GM18508 (cell line): ENCODE results near the gene STAC.

Experiments used
- ATAC-seq: cut with Tn5 transposase; IDR thresholded peaks from one replicate; pipeline ENCODE4 v1.9.1; 2021; ENCODE audit warnings: moderate number of reproducible peaks; ENCODE audit not compliant: insufficient read depth, unreplicated experiment

The STAC gene

GRCh38 chr3:36380221-36381031, at the start of gene STAC:
STAC (plus strand) TSS chr3:36380504; CDS start chr3:36380644, 140 bp downstream.
- ATAC-seq: no peak

- no peak for ATAC-seq
These were observed 48.2 kb upstream of the STAC start for GRCh38 chr3:36332139-36332538.

- ATAC-seq: no peak
These were observed 18.1 kb upstream of the STAC start for GRCh38 chr3:36362216-36362615.

- ATAC-seq: no peak
These were observed 17.3 kb upstream of the STAC start for GRCh38 chr3:36362973-36363372.

GRCh38 chr3:36364260-36364659, 16.0 kb upstream of the STAC start:
- ATAC-seq: no peak

- no peak for ATAC-seq
These were observed 14.5 kb upstream of the STAC start for GRCh38 chr3:36365829-36366228.

GRCh38 chr3:36366308-36366707, 14.0 kb upstream of the STAC start:
- no peak for ATAC-seq

- ATAC-seq: no peak
These were observed 12.3 kb upstream of the STAC start for GRCh38 chr3:36367912-36368573.

GRCh38 chr3:36372534-36372935, 7.8 kb upstream of the STAC start:
- no peak for ATAC-seq

GRCh38 chr3:36373084-36373483, 7.2 kb upstream of the STAC start:
- ATAC-seq: no peak

GRCh38 chr3:36373666-36374065, 6.6 kb upstream of the STAC start:
- no peak for ATAC-seq

GRCh38 chr3:36379872-36380220, 458 bp upstream of the STAC start:
- no peak for ATAC-seq

- no peak for ATAC-seq
These were observed 1.1 kb downstream of the STAC start for GRCh38 chr3:36381311-36381956.

- ATAC-seq: no peak
These were observed 13.3 kb downstream of the STAC start for GRCh38 chr3:36393563-36393962.

GRCh38 chr3:36394176-36394575, 13.9 kb downstream of the STAC start:
- no peak for ATAC-seq

- ATAC-seq: no peak
These were observed 17.5 kb downstream of the STAC start for GRCh38 chr3:36397841-36398240.

- no peak for ATAC-seq
These were observed 19.6 kb downstream of the STAC start for GRCh38 chr3:36399933-36400332.

- no peak for ATAC-seq
These were observed 20.8 kb downstream of the STAC start for GRCh38 chr3:36401056-36401455.

GRCh38 chr3:36403661-36404060, 23.4 kb downstream of the STAC start:
- no peak for ATAC-seq

GRCh38 chr3:36405190-36405589, 24.9 kb downstream of the STAC start:
- ATAC-seq: no peak

GRCh38 chr3:36408146-36408545, 27.8 kb downstream of the STAC start:
- ATAC-seq: no peak
